ENCODE data around the gene ASB3. TPM values are rescaled to one million over a fixed set of nuclear protein-coding genes. Genes with fewer than 3 reads are reported as not detected.
"Not testable (repeated sequence)": the region's sequence is repeated elsewhere in the genome, so short reads cannot be mapped to it uniquely, and the experiment has no call there.

Gene ASB3
- total RNA-seq, 2 experiments from 2014 or later, result 19.1 to 19.5 TPM

- CTCF ChIA-PET, result interaction anchor here (1.1 kb wide), 1 partner anchor 17 kb away, joined by 4 read pairs; no protein-coding TSS in a partner anchor
- POLR2A ChIA-PET, result interaction anchor here (1.6 kb wide), 1 partner anchor 15 kb away, joined by 8 read pairs; the partner anchor contains the start of gene CHAC2
Observed at GRCh38 chr2:53752385-53752784, 34.4 kb downstream of the ASB3 start.

GRCh38 chr2:53751728-53752127 is 35.0 kb downstream of the ASB3 start:
- POLR2A ChIA-PET, result interaction anchor here (1.6 kb wide), 1 partner anchor 16 kb away, joined by 8 read pairs; the partner anchor contains the start of gene CHAC2
- CTCF ChIA-PET, result interaction anchor here (0.8 to 1.3 kb wide), 4 partner anchors 16 to 50 kb away, joined by 3 to 4 read pairs (median 3); partner anchors contain the start of gene CHAC2

- ChIA-PET POLR2A (no interaction called here), CTCF (interaction anchor here (0.8 to 1.1 kb wide), 2 partner anchors 18 to 34 kb away, joined by 3 read pairs; no protein-coding TSS in a partner anchor)
Observed at GRCh38 chr2:53750041-53750768, 36.5 kb downstream of the ASB3 start.

GRCh38 chr2:53744395-53745065 is 42.2 kb downstream of the ASB3 start:
- POLR2A ChIA-PET, result no interaction called here
- CTCF ChIA-PET, result no interaction called here

GRCh38 chr2:53740170-53740569 is 46.6 kb downstream of the ASB3 start:
- ChIA-PET CTCF (no interaction called here), POLR2A (no interaction called here)

GRCh38 chr2:53739032-53739431 is 47.7 kb downstream of the ASB3 start:
- ChIA-PET POLR2A (no interaction called here), CTCF (no interaction called here)

- ChIA-PET CTCF (no interaction called here), POLR2A (no interaction called here)
Observed at GRCh38 chr2:53737091-53737490, 49.7 kb downstream of the ASB3 start.

GRCh38 chr2:53729143-53729762 is 57.5 kb downstream of the ASB3 start:
- ChIA-PET CTCF (no interaction called here), POLR2A (no interaction called here)

- ChIA-PET CTCF (no interaction called here), POLR2A (no interaction called here)
Observed at GRCh38 chr2:53727921-53728320, 58.8 kb downstream of the ASB3 start.

GRCh38 chr2:53725662-53726061 is 61.1 kb downstream of the ASB3 start:
- CTCF ChIA-PET, result interaction anchor here (1.0 kb wide), 1 partner anchor 14 kb away, joined by 3 read pairs; no protein-coding TSS in a partner anchor
- POLR2A ChIA-PET, result no interaction called here

GRCh38 chr2:53724536-53724935 is 62.2 kb downstream of the ASB3 start:
- ChIA-PET CTCF (interaction anchor here (0.6 to 0.7 kb wide), 2 partner anchors 324 to 1112 kb away, joined by 3 read pairs; no protein-coding TSS in a partner anchor), POLR2A (no interaction called here)

- CTCF ChIA-PET, result interaction anchor here (0.6 kb wide), 1 partner anchor 99 kb away, joined by 4 read pairs; no protein-coding TSS in a partner anchor
- POLR2A ChIA-PET, result not testable (repeated sequence)
Observed at GRCh38 chr2:53720944-53721343, 65.8 kb downstream of the ASB3 start.

- ChIA-PET POLR2A (no interaction called here), CTCF (interaction anchor here (0.7 to 1.1 kb wide), 2 partner anchors 35 to 83 kb away, joined by 3 read pairs; no protein-coding TSS in a partner anchor)
Observed at GRCh38 chr2:53715568-53715967, 71.2 kb downstream of the ASB3 start.

GRCh38 chr2:53711271-53711780 is 75.4 kb downstream of the ASB3 start:
- ChIA-PET CTCF (interaction anchor here (0.9 kb wide), 1 partner anchor 15 kb away, joined by 3 read pairs; no protein-coding TSS in a partner anchor), POLR2A (no interaction called here)

- POLR2A ChIA-PET, result no interaction called here
- CTCF ChIA-PET, result no interaction called here
Observed at GRCh38 chr2:53708988-53709387, 77.8 kb downstream of the ASB3 start.

- POLR2A ChIA-PET, result no interaction called here
- CTCF ChIA-PET, result no interaction called here
Observed at GRCh38 chr2:53701221-53701620, 85.5 kb downstream of the ASB3 start.

- CTCF ChIA-PET, result interaction anchor here (0.5 kb wide), 1 partner anchor 479 kb away, joined by 3 read pairs; no protein-coding TSS in a partner anchor
- POLR2A ChIA-PET, result no interaction called here
Observed at GRCh38 chr2:53697686-53698085, 89.1 kb downstream of the ASB3 start.

GRCh38 chr2:53697092-53697491 is 89.7 kb downstream of the ASB3 start:
- POLR2A ChIA-PET, result no interaction called here
- CTCF ChIA-PET, result interaction anchor here (0.5 kb wide), 1 partner anchor 478 kb away, joined by 3 read pairs; no protein-coding TSS in a partner anchor

GRCh38 chr2:53695575-53695974 is 91.2 kb downstream of the ASB3 start:
- CTCF ChIA-PET, result no interaction called here

More at GRCh38 chr2:53695575-53695974, 91.2 kb downstream of the ASB3 start:
- POLR2A ChIA-PET, result no interaction called here

Data from activated CD8-positive, alpha-beta memory T cell treated with anti-CD3 and anti-CD28 coated beads for 36 hours (primary cell).